Adrenal gland (tissue), 12 donors: Measurements from ENCODE around the gene PIK3AP1. TPM values are rescaled to one million over a fixed set of nuclear protein-coding genes. Genes with fewer than 3 reads are reported as not detected.

Experiments used
- DNase-seq, 7 donors: peaks; one replicate each; pipeline ENCODE4 v3.0.0-alpha.2; 2019 to 2020
- H3K27ac ChIP-seq, 5 donors: fragments of 200-600 bp; sonication (generic) in 4 of 5; 1 replicate in 3 of 5; 2 replicates in 2 of 5; pipeline versions ENCODE4 v1.5.1 to v1.8.0; 2016 to 2020; ENCODE audit warnings: mild to moderate bottlenecking in 1 of 5
- H3K27me3 ChIP-seq: fragments of 200-600 bp; 2 replicates; pipeline ENCODE4 v1.8.0; 2021
- H3K36me3 ChIP-seq, 2 donors: fragments of 200-600 bp; replicated peaks in 1 of 2; 1 replicate in 1 of 2; 2 replicates in 1 of 2; pipeline versions ENCODE4 v1.5.1 to v1.8.0; 2018 to 2022
- H3K4me1 ChIP-seq, 2 donors: fragments of 200-600 bp; replicated peaks in 1 of 2; 1 replicate in 1 of 2; 2 replicates in 1 of 2; pipeline versions ENCODE4 v1.5.1 to v1.8.0; 2018 to 2021
- H3K4me3 ChIP-seq, 4 donors: fragments of 200-600 bp; sonication (generic) in 3 of 4; one replicate each; pipeline ENCODE4 v1.5.1; 2016 to 2018
- H3K9me3 ChIP-seq, 3 donors: fragments of 200-600 bp; sonication (generic) in 1 of 3; replicated peaks in 1 of 3; 1 replicate in 2 of 3; 2 replicates in 1 of 3; pipeline versions ENCODE4 v1.5.1 to v1.8.0; 2016 to 2021
- CTCF ChIP-seq, 6 experiments: fragments of 450-650 bp in 4 of 6; fragments of 200-600 bp in 2 of 6; sonication (generic) in 1 of 6; IDR thresholded peaks; 1 replicate in 5 of 6; 2 replicates in 1 of 6; pipeline versions ENCODE4 v1.5.1 to v1.8.0; 2016 to 2021; ENCODE audit warnings: antibody characterized with exemption in 6 of 6, mild to moderate bottlenecking in 2 of 6, moderate library complexity in 1 of 6
- POLR2A ChIP-seq, 2 donors: fragments of 450-650 bp; IDR thresholded peaks; one replicate each; pipeline ENCODE4 v1.6.1; 2017; ENCODE audit warnings: antibody characterized with exemption in 2 of 2, mild to moderate bottlenecking in 2 of 2, moderate library complexity in 1 of 2
- WGBS, 4 donors: extraction: QIAGEN DNeasy Blood & Tissue Kit in 2 of 4; methylation state at CpG; one replicate each; pipeline versions ENCODE4 v1.1.5 to v1.1.7; 2013 to 2017; 5-methylcytosine and 5-hydroxymethylcytosine counted together
- intact Hi-C, 2 donors: fragments of 100-400 bp; cut with DNase I; formaldehyde crosslinking; loops; one replicate each; pipeline versions ENCODE4 v1.14.1 to v1.15.0; 2022 to 2023
- polyA plus RNA-seq, 3 donors: library from polyadenylated mRNA; stranded (reverse); fragments of 200-250 nt in 2 of 3; fragments of 350-450 nt in 1 of 3; fragmentation: Illumina TruSeq in 1 of 3; extraction: RNeasy Lipid Tissue Mini Kit (QIAGEN cat#74804) in 1 of 3; gene quantifications; one replicate each; pipeline ENCODE4 v1.2.3, GENCODE V29; 2013 to 2014
- total RNA-seq, 9 donors: library from RNA; depleted of rRNA in 4 of 9; stranded (reverse); fragments of >200 nt in 4 of 9; fragments of 120-200 nt in 1 of 9; fragmentation: NEBNext Ultra II Directional in 1 of 9; extraction: Animal tissue kit (Norgen Biotek cat#: 25700) in 1 of 9; gene quantifications; one replicate each; pipeline versions ENCODE4 v1.1.0 to v1.2.4, GENCODE V29; 2013 to 2023
- donor health status: healthy with polysubstance abuse.
- donor health status: Bipolar disorder and iron deficiency.
- donor health status: DM: yes; HTN: yes; CAD: no.
- donor health status: DM: no; HTN: no; CAD: no.
- donor health status: DM: no; HTN: no; CAD: no.
- donor health status: DM: yes; HTN: yes; CAD: no.

PIK3AP1 gene
- total and polyA plus RNA-seq, 12 donors: 2.0 to 38.5 (median 10.4) TPM

- no peaks in the 10 kb centered on the region for H3K36me3 ChIP-seq
- no peak overlapping the region for H3K27ac ChIP-seq
- intact Hi-C loops: loop anchor here in 1 of 2 donors (10.0 kb wide), 1 partner anchor 177 kb away; no protein-coding TSS in a partner anchor
- no peaks in the 10 kb centered on the region for H3K4me1 ChIP-seq
- no peak for DNase-seq
- no peaks in the 10 kb centered on the region for H3K9me3 ChIP-seq
- WGBS, 4 donors: 69 to 74% (median 71%) methylated on average over 6 of the region's 6 CpGs
- no peak for TF ChIP-seq POLR2A (IDR thresholded peaks at IDR 0.05)
- no peak for TF ChIP-seq CTCF (IDR thresholded peaks at IDR 0.05)
- H3K27me3 ChIP-seq: no peaks in the 10 kb centered on the region
- H3K4me3 ChIP-seq: no peak overlapping the region
These were observed 72.8 kb downstream of the PIK3AP1 start for GRCh38 chr10:96647466-96647865.

GRCh38 chr10:96646751-96647166 lies 73.6 kb downstream of the PIK3AP1 start:
- TF ChIP-seq POLR2A (IDR thresholded peaks at IDR 0.05) (no peak), CTCF (IDR thresholded peaks at IDR 0.05) (no peak)
- Histone ChIP-seq H3K4me3 (no peak overlapping the region), H3K27me3 (no peaks in the 10 kb centered on the region), H3K4me1 (no peaks in the 10 kb centered on the region), H3K27ac (no peak overlapping the region), H3K36me3 (no peaks in the 10 kb centered on the region), H3K9me3 (no peaks in the 10 kb centered on the region)
- intact Hi-C loops: loop anchor here in 1 of 2 donors (10.0 kb wide), 1 partner anchor 178 kb away; no protein-coding TSS in a partner anchor
- no peak for DNase-seq
- 65 to 83% (median 76%) methylated on average over 3 of the region's 3 CpGs for WGBS, 4 donors

- Histone ChIP-seq H3K4me1 (no peaks in the 10 kb centered on the region), H3K4me3 (no peak overlapping the region), H3K36me3 (no peaks in the 10 kb centered on the region), H3K27me3 (no peaks in the 10 kb centered on the region), H3K27ac (no peak overlapping the region), H3K9me3 (no peaks in the 10 kb centered on the region)
- no peak for DNase-seq
- WGBS, 4 donors: 71 to 89% (median 78%) methylated on average over 4 of the region's 4 CpGs
- intact Hi-C loops: loop anchor here in 1 of 2 donors (10.0 kb wide), 1 partner anchor 178 kb away; no protein-coding TSS in a partner anchor
- TF ChIP-seq CTCF (IDR thresholded peaks at IDR 0.05): no peak
- TF ChIP-seq POLR2A (IDR thresholded peaks at IDR 0.05): no peak
These were observed 74.0 kb downstream of the PIK3AP1 start for GRCh38 chr10:96646301-96646700.

GRCh38 chr10:96645191-96645721 lies 75.1 kb downstream of the PIK3AP1 start:
- Histone ChIP-seq H3K4me3 (no peak overlapping the region), H3K27ac (peak overlapping the region in 2 of 5 donors; percentile 28 to 67), H3K4me1 (no peaks in the 10 kb centered on the region), H3K27me3 (no peaks in the 10 kb centered on the region), H3K36me3 (no peaks in the 10 kb centered on the region), H3K9me3 (no peaks in the 10 kb centered on the region)
- DNase-seq: peak in 5 of 7 donors; percentile 20 to 59 (median 48)
- intact Hi-C loops: loop anchor here in 1 of 2 donors (10.0 kb wide), 1 partner anchor 180 kb away; no protein-coding TSS in a partner anchor
- WGBS, 4 donors: 77 to 84% (median 82%) methylated on average over 10 to 13 of the region's 13 CpGs
- TF ChIP-seq CTCF (IDR thresholded peaks at IDR 0.05): no peak
- no peak for TF ChIP-seq POLR2A (IDR thresholded peaks at IDR 0.05)
